Mucosa of rectum (tissue), 2 donors: ENCODE measurements around the gene TTC7B.
"Not testable (repeated sequence)": the region's sequence is repeated elsewhere in the genome, so short reads cannot be mapped to it uniquely, and the experiment has no call there.

Source experiments
- H3K27ac ChIP-seq, 2 donors: one replicate each; pipeline ENCODE4 v1.7.0; 2013; ENCODE audit warnings: inconsistent platforms in 2 of 2, low read depth in 2 of 2, low read length in 2 of 2
- H3K27me3 ChIP-seq, 2 donors: one replicate each; pipeline ENCODE4 v1.7.0; 2013; ENCODE audit warnings: low read length in 2 of 2; ENCODE audit not compliant: control insufficient read depth in 2 of 2, insufficient read depth in 2 of 2
- H3K36me3 ChIP-seq, 2 donors: one replicate each; pipeline ENCODE4 v1.7.0; 2013; ENCODE audit warnings: low read length in 2 of 2; ENCODE audit not compliant: control insufficient read depth in 2 of 2, insufficient read depth in 2 of 2
- H3K4me1 ChIP-seq, 2 donors: one replicate each; pipeline ENCODE4 v1.7.0; 2013; ENCODE audit warnings: low read length in 2 of 2, mild to moderate bottlenecking in 1 of 2; ENCODE audit not compliant: control insufficient read depth in 2 of 2, insufficient read depth in 2 of 2
- H3K4me3 ChIP-seq, 2 donors: one replicate each; pipeline ENCODE4 v1.7.0; 2013; ENCODE audit warnings: low read length in 2 of 2
- H3K9ac ChIP-seq, 2 donors: one replicate each; pipeline ENCODE4 v1.7.0; 2013; ENCODE audit warnings: low read length in 2 of 2, low read depth in 1 of 2, mild to moderate bottlenecking in 1 of 2
- H3K9me3 ChIP-seq, 2 donors: one replicate each; pipeline ENCODE4 v1.7.0; 2013; ENCODE audit warnings: low read length in 2 of 2; ENCODE audit not compliant: control insufficient read depth in 2 of 2
- donor health status: healthy.
- donor health status: Normal muscosa, but diverticular disease.

Gene TTC7B

GRCh38 chr14:90534091-90534837 lies 282.0 kb downstream of the TTC7B start:
- Histone ChIP-seq H3K9ac (no peak overlapping the region), H3K27ac (no peak overlapping the region), H3K4me1 (no peaks in the 10 kb centered on the region), H3K9me3 (no peaks in the 10 kb centered on the region), H3K4me3 (no peak overlapping the region), H3K27me3 (no peaks in the 10 kb centered on the region), H3K36me3 (no peaks in the 10 kb centered on the region)

DNA sequence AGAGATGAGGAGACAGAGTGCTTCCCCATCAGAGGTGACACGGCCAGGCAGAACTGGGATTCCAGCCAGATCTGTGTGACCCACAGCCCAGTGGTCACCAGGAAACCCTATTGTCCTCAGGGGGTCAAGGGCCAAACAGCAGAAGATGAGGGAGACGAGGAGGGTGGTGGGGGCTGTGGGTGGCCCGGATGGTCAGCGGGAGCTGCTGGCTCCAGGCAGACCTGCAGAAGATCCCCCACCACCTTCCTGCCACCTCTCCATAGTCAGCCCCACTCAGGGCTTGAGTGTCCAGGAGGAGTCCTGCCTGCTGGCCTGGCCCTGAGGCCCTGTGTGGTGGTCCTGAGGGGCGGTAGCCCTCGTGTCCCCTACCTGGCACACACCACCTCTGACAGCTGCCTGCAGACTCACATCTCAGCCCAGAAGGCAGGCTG lies 282.6 kb downstream of the TTC7B start:
- Histone ChIP-seq H3K27ac (no peak overlapping the region), H3K9me3 (no peaks in the 10 kb centered on the region), H3K9ac (no peak overlapping the region), H3K27me3 (no peaks in the 10 kb centered on the region), H3K4me1 (no peaks in the 10 kb centered on the region), H3K4me3 (no peak overlapping the region), H3K36me3 (no peaks in the 10 kb centered on the region)

GRCh38 chr14:90532826-90533525 lies 283.3 kb downstream of the TTC7B start:
- no peak overlapping the region for H3K9ac ChIP-seq
- no peak overlapping the region for H3K4me3 ChIP-seq
- no peaks in the 10 kb centered on the region for H3K9me3 ChIP-seq
- no peaks in the 10 kb centered on the region for H3K4me1 ChIP-seq
- H3K27ac ChIP-seq: no peak overlapping the region
- no peaks in the 10 kb centered on the region for H3K36me3 ChIP-seq
- H3K27me3 ChIP-seq: no peaks in the 10 kb centered on the region

- no peaks in the 10 kb centered on the region for H3K9me3 ChIP-seq
- H3K27ac ChIP-seq: no peak overlapping the region
- no peaks in the 10 kb centered on the region for H3K4me1 ChIP-seq
- H3K9ac ChIP-seq: no peak overlapping the region
- H3K27me3 ChIP-seq: no peaks in the 10 kb centered on the region
- no peaks in the 10 kb centered on the region for H3K36me3 ChIP-seq
- H3K4me3 ChIP-seq: no peak overlapping the region
Measured at GRCh38 chr14:90531497-90531896, 284.7 kb downstream of the TTC7B start.

GRCh38 chr14:90530523-90530922 lies 285.7 kb downstream of the TTC7B start:
- no peaks in the 10 kb centered on the region for H3K27me3 ChIP-seq
- H3K27ac ChIP-seq: no peak overlapping the region
- no peak overlapping the region for H3K9ac ChIP-seq
- H3K4me1 ChIP-seq: no peaks in the 10 kb centered on the region
- H3K9me3 ChIP-seq: no peaks in the 10 kb centered on the region
- H3K4me3 ChIP-seq: no peak overlapping the region
- H3K36me3 ChIP-seq: no peaks in the 10 kb centered on the region

GRCh38 chr14:90527978-90528377 lies 288.3 kb downstream of the TTC7B start:
- H3K9ac ChIP-seq: no peak overlapping the region
- no peak overlapping the region for H3K4me3 ChIP-seq
- H3K4me1 ChIP-seq: no peaks in the 10 kb centered on the region
- no peaks in the 10 kb centered on the region for H3K9me3 ChIP-seq
- no peaks in the 10 kb centered on the region for H3K27me3 ChIP-seq
- no peak overlapping the region for H3K27ac ChIP-seq
- no peaks in the 10 kb centered on the region for H3K36me3 ChIP-seq

- H3K4me1 ChIP-seq, H3K9me3 ChIP-seq, H3K36me3 ChIP-seq, H3K27ac ChIP-seq, H3K4me3 ChIP-seq, H3K9ac ChIP-seq, H3K27me3 ChIP-seq: not testable (repeated sequence)
Measured at GRCh38 chr14:90526536-90526935, 289.7 kb downstream of the TTC7B start.

GRCh38 chr14:90525353-90526028 lies 290.7 kb downstream of the TTC7B start:
- not testable (repeated sequence) for H3K27me3 ChIP-seq, H3K9me3 ChIP-seq, H3K27ac ChIP-seq, H3K4me3 ChIP-seq, H3K36me3 ChIP-seq, H3K4me1 ChIP-seq, H3K9ac ChIP-seq

DNA sequence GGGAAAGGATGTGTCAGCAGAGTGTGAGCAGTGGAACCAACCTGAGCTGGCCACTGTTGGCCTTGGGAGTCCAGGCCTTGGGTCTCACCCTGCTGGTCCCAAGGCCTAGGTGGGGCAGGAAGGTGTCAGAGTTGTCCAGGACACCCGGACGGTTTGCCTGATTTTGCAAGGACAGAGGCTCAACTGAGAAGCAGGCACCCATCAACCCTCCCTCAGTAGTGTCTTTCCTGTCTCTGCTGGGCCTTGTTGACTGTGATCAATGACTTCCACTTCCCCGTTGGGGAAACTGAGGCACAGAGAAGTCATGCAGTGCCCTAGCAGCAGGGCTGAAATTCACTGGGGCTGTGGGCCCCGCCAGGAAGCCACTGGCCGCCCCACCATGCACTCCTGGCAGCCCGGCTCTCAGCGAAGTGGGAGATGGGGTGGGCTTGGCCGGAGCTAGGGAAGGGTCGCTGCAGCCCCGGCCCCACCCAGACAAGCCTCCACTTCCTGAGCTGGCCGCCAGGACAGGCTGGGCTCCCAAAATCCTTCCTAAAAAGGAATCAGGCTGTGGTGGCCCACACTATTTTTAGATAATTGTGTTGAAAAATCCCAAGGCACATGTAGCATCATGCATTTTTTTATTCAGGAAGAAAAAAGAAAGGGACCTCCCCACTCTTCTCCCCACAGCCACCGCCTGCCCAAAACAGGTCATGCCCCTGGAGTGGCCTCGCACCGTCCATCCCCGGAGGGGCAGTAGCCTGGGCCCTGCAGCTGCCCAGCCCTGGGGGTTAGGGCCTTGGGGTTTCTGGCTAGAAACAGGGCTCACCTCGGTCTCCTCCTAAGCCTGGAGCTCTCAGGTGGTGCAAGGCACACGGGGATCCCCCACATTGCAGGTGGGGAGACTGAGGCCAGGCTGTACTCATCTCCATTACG lies 292.0 kb downstream of the TTC7B start:
- H3K36me3 ChIP-seq: no peaks in the 10 kb centered on the region

More for the DNA sequence above, 292.0 kb downstream of the TTC7B start:
- Histone ChIP-seq H3K4me3 (no peak overlapping the region), H3K4me1 (peaks cover 0 to 4% of the 10 kb centered on the region in 2 donors), H3K27me3 (no peaks in the 10 kb centered on the region), H3K9me3 (no peaks in the 10 kb centered on the region), H3K27ac (no peak overlapping the region), H3K9ac (no peak overlapping the region)
